SK-N-SH (cell line): ENCODE measurements around the gene TRIM14.

Source experiments
- TF ChIP-seq, protein P1 (sequence below): fragments of 200-600 bp; sonication (generic); IDR thresholded peaks from 2 replicates; pipeline ENCODE4 v1.6.1; 2017; ENCODE audit warnings: antibody characterized with exemption, mild to moderate bottlenecking, moderate library complexity
- TF ChIP-seq, protein P2 (sequence below): fragments of 150-350 bp; IDR thresholded peaks from 2 replicates; pipeline ENCODE4 v1.6.1; 2017; ENCODE audit warnings: antibody characterized with exemption, low read length, low read depth, borderline replicate concordance

DNA sequence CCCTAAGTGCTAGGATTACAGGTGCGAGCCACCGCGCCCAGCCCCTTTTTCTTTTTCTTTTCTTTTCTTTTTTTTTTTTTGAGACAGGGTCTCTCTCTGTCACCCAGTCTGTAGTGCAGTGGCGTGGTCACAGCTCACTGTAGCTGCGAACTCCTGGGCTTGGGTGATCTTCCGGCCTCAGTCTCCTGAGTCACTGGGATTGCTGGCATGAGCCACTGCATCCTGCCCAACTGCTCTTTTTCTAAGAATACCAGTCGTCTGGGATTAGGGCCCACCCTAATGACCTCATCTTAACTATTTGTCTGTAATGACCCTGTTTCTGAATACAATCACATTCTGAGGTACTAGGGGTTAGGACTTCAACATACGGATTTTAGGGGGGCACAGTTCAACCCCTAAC, 96.6 kb downstream of the TRIM14 start:
- TF ChIP-seq, protein P1, sequence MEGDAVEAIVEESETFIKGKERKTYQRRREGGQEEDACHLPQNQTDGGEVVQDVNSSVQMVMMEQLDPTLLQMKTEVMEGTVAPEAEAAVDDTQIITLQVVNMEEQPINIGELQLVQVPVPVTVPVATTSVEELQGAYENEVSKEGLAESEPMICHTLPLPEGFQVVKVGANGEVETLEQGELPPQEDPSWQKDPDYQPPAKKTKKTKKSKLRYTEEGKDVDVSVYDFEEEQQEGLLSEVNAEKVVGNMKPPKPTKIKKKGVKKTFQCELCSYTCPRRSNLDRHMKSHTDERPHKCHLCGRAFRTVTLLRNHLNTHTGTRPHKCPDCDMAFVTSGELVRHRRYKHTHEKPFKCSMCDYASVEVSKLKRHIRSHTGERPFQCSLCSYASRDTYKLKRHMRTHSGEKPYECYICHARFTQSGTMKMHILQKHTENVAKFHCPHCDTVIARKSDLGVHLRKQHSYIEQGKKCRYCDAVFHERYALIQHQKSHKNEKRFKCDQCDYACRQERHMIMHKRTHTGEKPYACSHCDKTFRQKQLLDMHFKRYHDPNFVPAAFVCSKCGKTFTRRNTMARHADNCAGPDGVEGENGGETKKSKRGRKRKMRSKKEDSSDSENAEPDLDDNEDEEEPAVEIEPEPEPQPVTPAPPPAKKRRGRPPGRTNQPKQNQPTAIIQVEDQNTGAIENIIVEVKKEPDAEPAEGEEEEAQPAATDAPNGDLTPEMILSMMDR: no peak
- TF ChIP-seq, protein P2, sequence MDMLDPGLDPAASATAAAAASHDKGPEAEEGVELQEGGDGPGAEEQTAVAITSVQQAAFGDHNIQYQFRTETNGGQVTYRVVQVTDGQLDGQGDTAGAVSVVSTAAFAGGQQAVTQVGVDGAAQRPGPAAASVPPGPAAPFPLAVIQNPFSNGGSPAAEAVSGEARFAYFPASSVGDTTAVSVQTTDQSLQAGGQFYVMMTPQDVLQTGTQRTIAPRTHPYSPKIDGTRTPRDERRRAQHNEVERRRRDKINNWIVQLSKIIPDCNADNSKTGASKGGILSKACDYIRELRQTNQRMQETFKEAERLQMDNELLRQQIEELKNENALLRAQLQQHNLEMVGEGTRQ: no peak
